ENCODE measurements around the gene MYCBPAP.

DNA sequence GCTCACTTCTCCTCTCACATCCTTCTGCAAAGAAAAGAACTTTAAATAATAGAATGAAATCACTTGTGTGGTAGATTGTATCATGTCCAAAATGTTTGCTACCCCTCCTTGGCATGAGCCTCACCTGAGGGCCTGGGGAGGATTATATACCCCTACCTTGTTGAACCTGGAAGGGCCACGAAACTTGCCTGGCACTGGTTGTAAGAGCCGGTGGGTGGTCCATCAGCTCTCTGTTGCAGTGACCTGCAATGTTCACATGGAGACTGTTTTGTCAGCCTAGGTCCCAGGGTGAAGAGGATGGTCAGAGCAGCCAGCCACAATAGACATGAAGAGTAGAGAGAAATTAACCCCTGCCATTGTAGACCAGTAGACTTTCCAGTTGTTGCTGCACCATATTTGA is 19.4 kb upstream of the MYCBPAP start:
- TF ChIP-seq, protein P1, sequence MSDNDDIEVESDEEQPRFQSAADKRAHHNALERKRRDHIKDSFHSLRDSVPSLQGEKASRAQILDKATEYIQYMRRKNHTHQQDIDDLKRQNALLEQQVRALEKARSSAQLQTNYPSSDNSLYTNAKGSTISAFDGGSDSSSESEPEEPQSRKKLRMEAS (IDR thresholded peaks at IDR 0.05) = no peak
- TF ChIP-seq, protein P2, sequence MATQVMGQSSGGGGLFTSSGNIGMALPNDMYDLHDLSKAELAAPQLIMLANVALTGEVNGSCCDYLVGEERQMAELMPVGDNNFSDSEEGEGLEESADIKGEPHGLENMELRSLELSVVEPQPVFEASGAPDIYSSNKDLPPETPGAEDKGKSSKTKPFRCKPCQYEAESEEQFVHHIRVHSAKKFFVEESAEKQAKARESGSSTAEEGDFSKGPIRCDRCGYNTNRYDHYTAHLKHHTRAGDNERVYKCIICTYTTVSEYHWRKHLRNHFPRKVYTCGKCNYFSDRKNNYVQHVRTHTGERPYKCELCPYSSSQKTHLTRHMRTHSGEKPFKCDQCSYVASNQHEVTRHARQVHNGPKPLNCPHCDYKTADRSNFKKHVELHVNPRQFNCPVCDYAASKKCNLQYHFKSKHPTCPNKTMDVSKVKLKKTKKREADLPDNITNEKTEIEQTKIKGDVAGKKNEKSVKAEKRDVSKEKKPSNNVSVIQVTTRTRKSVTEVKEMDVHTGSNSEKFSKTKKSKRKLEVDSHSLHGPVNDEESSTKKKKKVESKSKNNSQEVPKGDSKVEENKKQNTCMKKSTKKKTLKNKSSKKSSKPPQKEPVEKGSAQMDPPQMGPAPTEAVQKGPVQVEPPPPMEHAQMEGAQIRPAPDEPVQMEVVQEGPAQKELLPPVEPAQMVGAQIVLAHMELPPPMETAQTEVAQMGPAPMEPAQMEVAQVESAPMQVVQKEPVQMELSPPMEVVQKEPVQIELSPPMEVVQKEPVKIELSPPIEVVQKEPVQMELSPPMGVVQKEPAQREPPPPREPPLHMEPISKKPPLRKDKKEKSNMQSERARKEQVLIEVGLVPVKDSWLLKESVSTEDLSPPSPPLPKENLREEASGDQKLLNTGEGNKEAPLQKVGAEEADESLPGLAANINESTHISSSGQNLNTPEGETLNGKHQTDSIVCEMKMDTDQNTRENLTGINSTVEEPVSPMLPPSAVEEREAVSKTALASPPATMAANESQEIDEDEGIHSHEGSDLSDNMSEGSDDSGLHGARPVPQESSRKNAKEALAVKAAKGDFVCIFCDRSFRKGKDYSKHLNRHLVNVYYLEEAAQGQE (IDR thresholded peaks at IDR 0.05) = no peak

All from A549 (cell line).